ENCODE results near the gene SKOR2.
A peak's percentile ranks its signal among the peaks of the same experiment; 100 is the strongest.
"Not testable (repeated sequence)": the region's sequence is repeated elsewhere in the genome, so short reads cannot be mapped to it uniquely, and the experiment has no call there.

SKOR2 gene

GRCh38 chr18:47235096-47235495 is 16.4 kb downstream of the SKOR2 start:
- no peak overlapping the region for H3K4me3 ChIP-seq (ENCODE audit: low read length)
- no peak overlapping the region for H3K27ac ChIP-seq (ENCODE audit: low read depth, low read length)
- H3K36me3 ChIP-seq (ENCODE audit: insufficient read depth, low read length): no peaks in the 10 kb centered on the region
- 95% methylated on average over 4 of the region's 4 CpGs for WGBS
- no peak overlapping the region for H3K9ac ChIP-seq (ENCODE audit: low read depth, low read length)
- no peaks in the 10 kb centered on the region for H3K9me3 ChIP-seq (ENCODE audit: insufficient read depth, low read depth, low read length)
- no peaks in the 10 kb centered on the region for H3K27me3 ChIP-seq (ENCODE audit: insufficient read depth, low read length)
- peaks cover 10% of the 10 kb centered on the region for H3K4me1 ChIP-seq (ENCODE audit: insufficient read depth, low read length)

DNA sequence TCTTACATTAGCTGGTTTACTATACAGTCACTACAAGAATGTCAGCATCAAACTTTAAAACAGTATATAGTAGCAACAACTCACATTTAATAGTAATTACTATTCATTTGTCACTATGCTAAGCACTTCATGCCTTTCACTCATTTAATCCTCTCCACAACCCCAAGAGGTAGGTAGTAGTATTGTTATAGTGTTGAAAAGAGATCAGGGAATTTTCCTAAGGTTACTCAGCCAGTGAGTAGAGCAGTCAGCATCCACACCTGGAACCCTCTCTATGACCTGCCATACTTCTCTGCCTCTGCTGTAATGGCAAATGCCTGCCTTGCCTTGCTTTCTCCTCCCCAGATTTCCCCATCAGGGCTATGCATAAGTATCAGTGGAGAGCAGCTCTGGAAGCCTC is 24.8 kb downstream of the SKOR2 start:
- Histone ChIP-seq H3K36me3 (ENCODE audit: insufficient read depth, low read length) (no peaks in the 10 kb centered on the region), H3K4me3 (ENCODE audit: low read length) (no peak overlapping the region), H3K27ac (ENCODE audit: low read depth, low read length) (no peak overlapping the region), H3K27me3 (ENCODE audit: insufficient read depth, low read length) (no peaks in the 10 kb centered on the region; the same call in 1 of the 2 replicates), H3K4me1 (ENCODE audit: insufficient read depth, low read length) (no peaks in the 10 kb centered on the region), H3K9ac (ENCODE audit: low read depth, low read length) (no peak overlapping the region), H3K9me3 (ENCODE audit: insufficient read depth, low read depth, low read length) (no peaks in the 10 kb centered on the region)

GRCh38 chr18:47215554-47216138 is 35.8 kb downstream of the SKOR2 start:
- 0 out of 2 replicates have a peak, but pooled peaks cover 7% of the 10 kb centered on the region for H3K27me3 ChIP-seq (ENCODE audit: insufficient read depth, low read length)
- no peak overlapping the region for H3K9ac ChIP-seq (ENCODE audit: low read depth, low read length)
- H3K9me3 ChIP-seq (ENCODE audit: insufficient read depth, low read depth, low read length): no peaks in the 10 kb centered on the region
- H3K36me3 ChIP-seq (ENCODE audit: insufficient read depth, low read length): no peaks in the 10 kb centered on the region
- no peaks in the 10 kb centered on the region for H3K4me1 ChIP-seq (ENCODE audit: insufficient read depth, low read length)
- no peak overlapping the region for H3K27ac ChIP-seq (ENCODE audit: low read depth, low read length)
- 2% methylated on average over 5 of the region's 5 CpGs for WGBS
- no peak overlapping the region for H3K4me3 ChIP-seq (ENCODE audit: low read length)

GRCh38 chr18:47209171-47209570 is 42.3 kb downstream of the SKOR2 start:
- Histone ChIP-seq H3K9me3 (ENCODE audit: insufficient read depth, low read depth, low read length) (no peaks in the 10 kb centered on the region), H3K27ac (ENCODE audit: low read depth, low read length) (no peak overlapping the region), H3K9ac (ENCODE audit: low read depth, low read length) (no peak overlapping the region), H3K36me3 (ENCODE audit: insufficient read depth, low read length) (no peaks in the 10 kb centered on the region), H3K27me3 (ENCODE audit: insufficient read depth, low read length) (0 out of 2 replicates have a peak, but pooled peaks cover 4% of the 10 kb centered on the region), H3K4me3 (ENCODE audit: low read length) (no peak overlapping the region), H3K4me1 (ENCODE audit: insufficient read depth, low read length) (peaks cover 17% of the 10 kb centered on the region)
- WGBS: no CpG with 5 or more reads among the region's 1 CpG

DNA sequence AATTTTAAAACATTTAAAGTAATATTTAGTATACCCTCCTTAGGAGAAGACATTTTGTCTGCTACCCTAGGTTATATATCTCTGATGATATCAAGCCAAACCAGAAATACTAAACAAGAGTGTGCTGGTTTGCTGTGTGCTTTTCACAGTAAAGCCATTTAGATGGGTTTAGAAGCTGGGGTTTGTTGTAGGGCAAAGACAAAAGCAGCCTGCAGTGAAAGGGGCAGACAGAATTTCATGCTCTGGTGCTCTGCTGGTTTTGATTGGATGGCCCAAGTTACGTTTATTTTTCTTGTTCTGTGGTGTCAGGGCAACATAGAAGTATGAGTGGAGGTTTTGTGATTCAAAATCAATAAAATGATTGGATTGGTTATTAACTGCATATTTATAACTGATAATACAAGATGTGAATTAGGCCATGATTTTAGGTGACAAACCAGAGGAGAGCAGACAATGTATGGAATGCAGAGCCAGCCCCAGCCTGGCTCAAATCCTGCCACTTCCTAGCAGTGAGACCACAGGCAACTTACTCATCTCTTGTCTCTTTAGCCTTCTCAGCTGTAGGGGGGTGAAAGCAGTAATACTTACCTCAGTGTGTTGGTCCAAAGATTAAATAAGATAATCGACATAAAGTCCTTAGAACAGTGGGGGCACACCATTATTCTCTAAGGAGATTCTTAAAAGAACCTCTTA is 44.4 kb downstream of the SKOR2 start:
- 71% methylated on average over 2 of the region's 2 CpGs for WGBS
- Histone ChIP-seq H3K4me1 (ENCODE audit: insufficient read depth, low read length) (peaks cover 17% of the 10 kb centered on the region), H3K27ac (ENCODE audit: low read depth, low read length) (0 out of 2 replicates have a peak overlapping the region, but pooled peaks have one; percentile 9), H3K27me3 (ENCODE audit: insufficient read depth, low read length) (no peaks in the 10 kb centered on the region), H3K9me3 (ENCODE audit: insufficient read depth, low read depth, low read length) (no peaks in the 10 kb centered on the region), H3K4me3 (ENCODE audit: low read length) (no peak overlapping the region), H3K36me3 (ENCODE audit: insufficient read depth, low read length) (no peaks in the 10 kb centered on the region), H3K9ac (ENCODE audit: low read depth, low read length) (no peak overlapping the region; the same call in 1 of the 2 replicates)

GRCh38 chr18:47204908-47205522 is 46.4 kb downstream of the SKOR2 start:
- WGBS: 53% methylated on average over 3 of the region's 3 CpGs

GRCh38 chr18:47203626-47204464 is 47.6 kb downstream of the SKOR2 start:
- no peaks in the 10 kb centered on the region for H3K9me3 ChIP-seq (ENCODE audit: insufficient read depth, low read depth, low read length)
- peaks cover 17% of the 10 kb centered on the region for H3K4me1 ChIP-seq (ENCODE audit: insufficient read depth, low read length)
- H3K9ac ChIP-seq (ENCODE audit: low read depth, low read length): no peak overlapping the region
- no peak overlapping the region for H3K27ac ChIP-seq (ENCODE audit: low read depth, low read length)
- 58% methylated on average over 3 of the region's 3 CpGs for WGBS
- no peaks in the 10 kb centered on the region for H3K36me3 ChIP-seq (ENCODE audit: insufficient read depth, low read length)
- H3K4me3 ChIP-seq (ENCODE audit: low read length): no peak overlapping the region
- H3K27me3 ChIP-seq (ENCODE audit: insufficient read depth, low read length): no peaks in the 10 kb centered on the region

More at GRCh38 chr18:47204908-47205522, 46.4 kb downstream of the SKOR2 start:
- H3K27me3 ChIP-seq (ENCODE audit: insufficient read depth, low read length): no peaks in the 10 kb centered on the region
- H3K4me1 ChIP-seq (ENCODE audit: insufficient read depth, low read length): peaks cover 17% of the 10 kb centered on the region
- H3K36me3 ChIP-seq (ENCODE audit: insufficient read depth, low read length): no peaks in the 10 kb centered on the region
- H3K9me3 ChIP-seq (ENCODE audit: insufficient read depth, low read depth, low read length): no peaks in the 10 kb centered on the region
- no peak overlapping the region for H3K4me3 ChIP-seq (ENCODE audit: low read length)
- H3K9ac ChIP-seq (ENCODE audit: low read depth, low read length): no peak overlapping the region
- H3K27ac ChIP-seq (ENCODE audit: low read depth, low read length): no peak overlapping the region

DNA sequence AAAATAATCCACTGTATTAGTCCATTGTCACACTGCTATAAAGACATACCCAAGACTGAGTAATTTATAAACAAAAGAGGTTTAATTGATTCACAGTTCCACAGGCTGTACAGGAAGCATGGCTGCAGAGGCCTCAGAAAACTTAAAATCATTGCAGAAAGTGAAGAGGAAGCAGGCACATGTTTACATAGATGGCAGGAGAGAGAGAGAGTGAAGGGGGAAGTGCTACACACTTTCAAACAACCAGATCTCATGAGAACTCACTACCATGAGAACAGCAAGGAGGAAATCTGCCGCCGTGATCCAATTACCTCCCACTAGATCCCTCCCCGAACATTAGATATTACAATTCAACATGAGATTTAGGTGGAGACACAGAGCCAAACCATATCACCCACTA is 55.5 kb downstream of the SKOR2 start:
- 92% methylated on average over 3 of the region's 3 CpGs for WGBS
- not testable (repeated sequence) for H3K27ac ChIP-seq (ENCODE audit: low read depth, low read length); H3K36me3 ChIP-seq (ENCODE audit: insufficient read depth, low read length); H3K4me3 ChIP-seq (ENCODE audit: low read length); H3K4me1 ChIP-seq (ENCODE audit: insufficient read depth, low read length); H3K9ac ChIP-seq (ENCODE audit: low read depth, low read length); H3K9me3 ChIP-seq (ENCODE audit: insufficient read depth, low read depth, low read length); H3K27me3 ChIP-seq (ENCODE audit: insufficient read depth, low read length)

- Histone ChIP-seq H3K27ac (ENCODE audit: low read depth, low read length) (no peak overlapping the region), H3K4me3 (ENCODE audit: low read length) (no peak overlapping the region), H3K4me1 (ENCODE audit: insufficient read depth, low read length) (no peaks in the 10 kb centered on the region), H3K36me3 (ENCODE audit: insufficient read depth, low read length) (no peaks in the 10 kb centered on the region), H3K9me3 (ENCODE audit: insufficient read depth, low read depth, low read length) (no peaks in the 10 kb centered on the region), H3K27me3 (ENCODE audit: insufficient read depth, low read length) (no peaks in the 10 kb centered on the region), H3K9ac (ENCODE audit: low read depth, low read length) (no peak overlapping the region)
- 92% methylated on average over 2 of the region's 2 CpGs for WGBS
Measured at GRCh38 chr18:47191961-47192360, 59.5 kb downstream of the SKOR2 start.

- Histone ChIP-seq H3K36me3 (ENCODE audit: insufficient read depth, low read length) (no peaks in the 10 kb centered on the region), H3K9ac (ENCODE audit: low read depth, low read length) (no peak overlapping the region), H3K4me1 (ENCODE audit: insufficient read depth, low read length) (no peaks in the 10 kb centered on the region), H3K4me3 (ENCODE audit: low read length) (no peak overlapping the region), H3K9me3 (ENCODE audit: insufficient read depth, low read depth, low read length) (peaks cover 22% of the 10 kb centered on the region), H3K27ac (ENCODE audit: low read depth, low read length) (no peak overlapping the region), H3K27me3 (ENCODE audit: insufficient read depth, low read length) (no peaks in the 10 kb centered on the region)
- 83% methylated on average over 7 of the region's 7 CpGs for WGBS
Measured at GRCh38 chr18:47187721-47188120, 63.7 kb downstream of the SKOR2 start.
